H1 (cell line): ENCODE data around the gene HTATIP2. TPM values are rescaled to one million over a fixed set of nuclear protein-coding genes. Genes with fewer than 3 reads are reported as not detected.

Experiments
- CTCF ChIA-PET: fragments of 300-600 bp; sonication (Branson Sonifier 250); formaldehyde crosslinking; loops from one replicate; lab custom pipeline; 2021; ENCODE audit not compliant: partially characterized antibody; lab: Charles Lee
- POLR2A ChIA-PET: fragments of 300-600 bp; sonication (Branson Sonifier 250); formaldehyde crosslinking; loops from one replicate; lab custom pipeline; 2021; ENCODE audit warnings: inconsistent platforms; ENCODE audit not compliant: partially characterized antibody; lab: Charles Lee
- DNase-seq, 2 experiments: peaks; one replicate each; pipeline versions ENCODE4 v3.0.0 to v3.0.0-alpha.2; 2010 to 2022; ENCODE audit warnings: low spot score in 2 of 2, low read depth in 1 of 2, mixed read lengths in 1 of 2
- FAIRE-seq: peaks from 2 replicates; lab custom pipeline; 2011; peaks lifted over from hg19 to GRCh38; lab: Jason Lieb, UNC
- H2AFZ ChIP-seq: 2 replicates; pipeline ENCODE4 v1.8.1; 2012; ENCODE audit warnings: low read length, inconsistent platforms
- H2AK5ac ChIP-seq: 2 replicates; pipeline ENCODE4 v1.6.1; 2013; ENCODE audit warnings: low read depth, low read length
- H2BK120ac ChIP-seq: replicated peaks from 2 replicates; pipeline ENCODE3; 2013; ENCODE audit warnings: low read depth, low read length, inconsistent platforms
- H2BK12ac ChIP-seq: 2 replicates; pipeline ENCODE4 v1.6.1; 2013; ENCODE audit warnings: low read depth, low read length
- H2BK15ac ChIP-seq: 2 replicates; pipeline ENCODE4 v1.6.1; 2013; ENCODE audit warnings: low read length
- H2BK20ac ChIP-seq: 2 replicates; pipeline ENCODE4 v1.6.1; 2013; ENCODE audit warnings: low read length
- H2BK5ac ChIP-seq: 2 replicates; pipeline ENCODE4 v1.6.1; 2013; ENCODE audit warnings: low read depth, low read length
- H3K14ac ChIP-seq: 2 replicates; pipeline ENCODE4 v1.6.1; 2013; ENCODE audit warnings: inconsistent platforms; ENCODE audit not compliant: insufficient read length
- H3K18ac ChIP-seq: 2 replicates; pipeline ENCODE4 v1.6.1; 2013; ENCODE audit warnings: low read length; ENCODE audit errors: extremely low read depth
- H3K23ac ChIP-seq: 2 replicates; pipeline ENCODE4 v1.6.1; 2013; ENCODE audit warnings: inconsistent platforms; ENCODE audit not compliant: insufficient read length
- H3K23me2 ChIP-seq: 2 replicates; pipeline ENCODE4 v1.6.1; 2013; ENCODE audit warnings: low read depth, low read length
- H3K27ac ChIP-seq: 2 replicates; pipeline ENCODE4 v1.6.1; 2011; ENCODE audit warnings: low read depth, low read length, inconsistent platforms
- H3K27me3 ChIP-seq, 4 experiments: replicated peaks in 1 of 4; 1 replicate in 1 of 4; 2 replicates in 3 of 4; pipeline versions ENCODE4 v1.6.1 to v1.8.1; 2011 to 2013; ENCODE audit warnings: low read length in 3 of 4, mild to moderate bottlenecking in 3 of 4, inconsistent platforms in 2 of 4, mixed read lengths in 2 of 4, moderate library complexity in 1 of 4; ENCODE audit not compliant: control insufficient read depth in 3 of 4, insufficient read depth in 3 of 4; ENCODE audit errors: extremely low read depth in 1 of 4
- H3K36me3 ChIP-seq, 4 experiments: 2 replicates each; pipeline versions ENCODE4 v1.6.1 to v1.8.1; 2011 to 2013; ENCODE audit warnings: mild to moderate bottlenecking in 4 of 4, low read length in 3 of 4, moderate library complexity in 2 of 4, control low read depth in 1 of 4, inconsistent platforms in 1 of 4; ENCODE audit not compliant: insufficient read depth in 4 of 4, control insufficient read depth in 2 of 4
- H3K4ac ChIP-seq: replicated peaks from 2 replicates; pipeline ENCODE3; 2013; ENCODE audit warnings: low read length, low read depth, mixed read lengths, inconsistent platforms; ENCODE audit not compliant: insufficient read length
- H3K4me1 ChIP-seq, 4 experiments: replicated peaks in 1 of 4; 1 replicate in 1 of 4; 2 replicates in 3 of 4; pipeline versions ENCODE4 v1.6.1 to v1.8.1; 2011 to 2013; ENCODE audit warnings: low read length in 3 of 4, inconsistent platforms in 2 of 4, mixed read lengths in 1 of 4; ENCODE audit not compliant: insufficient read depth in 4 of 4, control insufficient read depth in 3 of 4
- H3K4me2 ChIP-seq, 2 experiments: 2 replicates each; pipeline versions ENCODE4 v1.6.1 to v1.8.1; 2011 to 2013; ENCODE audit warnings: low read depth in 2 of 2, low read length in 2 of 2, control low read depth in 1 of 2, inconsistent platforms in 1 of 2, mild to moderate bottlenecking in 1 of 2; ENCODE audit not compliant: insufficient read depth in 1 of 2
- H3K4me3 ChIP-seq, 4 experiments: fragments of 200-600, 300-600 bp in 1 of 4; sonication (generic), shearing (Covaris generic), sonication (Bioruptor Twin) in 1 of 4; 2 replicates each; pipeline versions ENCODE4 v1.5.1 to v1.8.1; 2011 to 2016; ENCODE audit warnings: low read length in 4 of 4, low read depth in 3 of 4, control low read depth in 2 of 4, inconsistent platforms in 2 of 4, mild to moderate bottlenecking in 2 of 4, mixed read lengths in 1 of 4, moderate library complexity in 1 of 4; ENCODE audit not compliant: insufficient read depth in 2 of 4; ENCODE audit errors: extremely low read depth in 1 of 4
- H3K56ac ChIP-seq: replicated peaks from 2 replicates; pipeline ENCODE3; 2013; ENCODE audit warnings: low read depth, mild to moderate bottlenecking, mixed read lengths, low read length, inconsistent platforms; ENCODE audit not compliant: insufficient read length
- H3K79me1 ChIP-seq: 2 replicates; pipeline ENCODE4 v1.6.1; 2013; ENCODE audit warnings: low read depth, low read length, control low read depth
- H3K79me2 ChIP-seq, 2 experiments: 2 replicates each; pipeline versions ENCODE4 v1.6.1 to v1.8.1; 2012 to 2013; ENCODE audit warnings: low read length in 2 of 2, mild to moderate bottlenecking in 2 of 2, inconsistent platforms in 1 of 2; ENCODE audit not compliant: insufficient read depth in 2 of 2, control insufficient read depth in 1 of 2
- H3K9ac ChIP-seq, 4 experiments: replicated peaks in 1 of 4; 1 replicate in 1 of 4; 2 replicates in 3 of 4; pipeline versions ENCODE4 v1.6.1 to v1.8.1; 2011 to 2013; ENCODE audit warnings: low read depth in 3 of 4, low read length in 3 of 4, control low read depth in 2 of 4, mild to moderate bottlenecking in 2 of 4, moderate library complexity in 2 of 4, inconsistent platforms in 1 of 4; ENCODE audit errors: extremely low read depth in 1 of 4
- H3K9me3 ChIP-seq, 2 experiments: 2 replicates each; pipeline versions ENCODE4 v1.6.1 to v1.8.1; 2012 to 2013; ENCODE audit warnings: mild to moderate bottlenecking in 2 of 2, moderate library complexity in 2 of 2, control low read depth in 1 of 2, inconsistent platforms in 1 of 2, low read depth in 1 of 2, low read length in 1 of 2, mixed read lengths in 1 of 2; ENCODE audit not compliant: insufficient read depth in 2 of 2
- H4K20me1 ChIP-seq, 2 experiments: replicated peaks in 1 of 2; 2 replicates each; pipeline versions ENCODE3 to v1.8.1; 2011 to 2013; ENCODE audit warnings: inconsistent platforms in 2 of 2, low read length in 2 of 2, mild to moderate bottlenecking in 1 of 2; ENCODE audit not compliant: insufficient read depth in 2 of 2, control insufficient read depth in 1 of 2
- H4K5ac ChIP-seq: 2 replicates; pipeline ENCODE4 v1.6.1; 2013; ENCODE audit warnings: low read length, low read depth, mixed read lengths, inconsistent platforms; ENCODE audit not compliant: insufficient read length
- H4K8ac ChIP-seq: 2 replicates; pipeline ENCODE4 v1.8.0; 2013; ENCODE audit warnings: mild to moderate bottlenecking, moderate library complexity, low read length, inconsistent platforms; ENCODE audit not compliant: insufficient read depth; ENCODE audit errors: extremely low read depth
- H4K91ac ChIP-seq: replicated peaks from 2 replicates; pipeline ENCODE3; 2013; ENCODE audit warnings: low read length, mixed read lengths, inconsistent platforms; ENCODE audit not compliant: insufficient read length
- BRCA1 ChIP-seq: IDR thresholded peaks from 2 replicates; pipeline ENCODE4 v1.6.1; 2012; ENCODE audit warnings: low read depth, low read length, improper control_type of control experiment
- CHD1 ChIP-seq: IDR thresholded peaks from 2 replicates; pipeline ENCODE4 v1.6.1; 2012; ENCODE audit warnings: low read depth, low read length, improper control_type of control experiment
- CREB1 ChIP-seq: IDR thresholded peaks from 2 replicates; pipeline ENCODE4 v1.6.1; 2012; ENCODE audit warnings: inconsistent platforms
- HDAC6 ChIP-seq: IDR thresholded peaks from one replicate; pipeline ENCODE4 v1.7.1; 2012; ENCODE audit warnings: low read depth, mild to moderate bottlenecking, inconsistent platforms, low read length, moderate library complexity
- MAFK ChIP-seq: IDR thresholded peaks from 2 replicates; pipeline ENCODE4 v1.6.1; 2012; ENCODE audit warnings: low read depth, mild to moderate bottlenecking, improper control_type of control experiment, low read length
- MAX ChIP-seq: IDR thresholded peaks from 2 replicates; pipeline ENCODE4 v1.6.1; 2012; ENCODE audit warnings: inconsistent platforms
- SAP30 ChIP-seq: fragments of 300-600 bp; sonication (generic); IDR thresholded peaks from 2 replicates; pipeline ENCODE4 v1.7.1; 2012; ENCODE audit warnings: low read length, moderate library complexity, mild to moderate bottlenecking, inconsistent platforms; ENCODE audit not compliant: insufficient read depth, insufficient replicate concordance
- SIX5 ChIP-seq: IDR thresholded peaks from 2 replicates; pipeline ENCODE4 v1.6.1; 2011; ENCODE audit warnings: mild to moderate bottlenecking, low read depth, low read length
- SP4 ChIP-seq: IDR thresholded peaks from 2 replicates; pipeline ENCODE4 v1.6.1; 2012; ENCODE audit warnings: low read length, inconsistent platforms
- SUZ12 ChIP-seq: fragments of 200-600 bp; sonication (generic); IDR thresholded peaks from 2 replicates; pipeline ENCODE4 v1.6.1; 2012; ENCODE audit warnings: mild to moderate bottlenecking, inconsistent platforms, low read length, moderate library complexity, mixed read lengths
- TBP ChIP-seq: IDR thresholded peaks from 2 replicates; pipeline ENCODE4 v1.6.1; 2011; ENCODE audit warnings: low read depth, low read length, improper control_type of control experiment
- TEAD4 ChIP-seq: IDR thresholded peaks from 2 replicates; pipeline ENCODE4 v1.6.1; 2012; ENCODE audit warnings: low read depth, low read length, inconsistent platforms, mixed read lengths
- WGBS, 2 experiments: shearing (Covaris generic) in 1 of 2; methylation state at CpG; one replicate each; pipeline versions ENCODE4 v1.1.6 to v1.1.7; 2013 to 2015; ENCODE audit warnings: low lambda C conversion rate in 2 of 2, mixed read lengths in 2 of 2, inconsistent platforms in 1 of 2, low coverage in 1 of 2, missing lambda C conversion rate in 1 of 2; ENCODE audit not compliant: insufficient replicate concordance in 2 of 2, insufficient coverage in 1 of 2, insufficient read length in 1 of 2; ENCODE audit errors: extremely low coverage in 1 of 2, missing lambda C conversion rate in 1 of 2; 5-methylcytosine and 5-hydroxymethylcytosine counted together
- polyA plus RNA-seq, 7 experiments: library from polyadenylated mRNA; depleted of rRNA in 3 of 7; stranded (reverse) in 5 of 7; unstranded in 2 of 7; fragments of >200 nt in 5 of 7; fragments of 200-250 nt in 2 of 7; gene quantifications; 1 replicate in 5 of 7; 2 replicates in 1 of 7; 4 replicates in 1 of 7; pipeline versions ENCODE4 v1.2.1 to v1.2.3, GENCODE V29; 2011 to 2013; ENCODE audit warnings: missing spikeins in 2 of 7, mixed read lengths in 2 of 7
- total RNA-seq: library from RNA; stranded (reverse); fragmentation: NEBNext Ultra II Directional; extraction: Animal tissue kit (Norgen Biotek cat#: 25700); gene quantifications from 2 replicates; pipeline ENCODE4 v1.2.1, GENCODE V29; 2021
- TF ChIP-seq, protein P1 (sequence below): IDR thresholded peaks from 2 replicates; pipeline ENCODE4 v1.6.1; 2012; ENCODE audit warnings: inconsistent platforms
- TF ChIP-seq, protein P2 (sequence below): IDR thresholded peaks from 2 replicates; pipeline ENCODE4 v1.6.1; 2011; ENCODE audit warnings: low read depth, mild to moderate bottlenecking, low read length; ENCODE audit not compliant: insufficient read depth

Gene HTATIP2
- total and polyA plus RNA-seq, 2 of the 8 experiments (the other 6 are each of a cell fraction or from before 2014, with no cell fraction given) = 22.6 to 33.1 TPM

DNA sequence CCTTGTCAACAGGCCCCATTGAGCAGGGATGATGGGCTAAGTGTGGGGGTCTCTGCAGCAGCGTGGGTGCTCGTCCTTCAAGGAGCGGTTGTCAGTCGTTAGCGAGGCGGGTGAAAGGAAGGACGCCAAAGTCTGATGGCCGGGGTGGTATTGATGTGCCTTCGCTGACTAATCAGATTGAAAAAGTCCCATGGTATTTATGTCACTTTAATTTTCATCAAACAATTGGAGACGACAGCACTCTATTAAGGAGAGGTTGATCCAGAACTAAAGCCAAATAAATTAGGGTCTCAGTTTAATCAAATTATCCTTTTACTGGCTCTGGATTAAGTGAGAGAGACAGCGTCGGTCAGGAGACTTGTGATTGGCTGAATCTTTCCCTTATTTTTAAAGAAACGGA lies 9.6 kb downstream of the HTATIP2 start:
- POLR2A ChIA-PET = no interaction called here
- Histone ChIP-seq H3K9me3 (no peaks in the 10 kb centered on the region), H2AK5ac (no peak overlapping the region), H2BK120ac (no peak overlapping the region), H2BK20ac (no peak overlapping the region), H3K56ac (no peak overlapping the region), H3K9ac (no peak overlapping the region), H2AFZ (no peak overlapping the region), H2BK15ac (no peak overlapping the region), H3K4me2 (no peak overlapping the region), H3K79me1 (no peaks in the 10 kb centered on the region), H4K8ac (no peak overlapping the region), H3K18ac (no peak overlapping the region), H4K5ac (no peak overlapping the region), H4K20me1 (no peaks in the 10 kb centered on the region), H3K4me1 (peaks cover 0 to 5% (median 3%) of the 10 kb centered on the region in 4 experiments; a peak in 2 of 7 replicates), H2BK12ac (no peak overlapping the region), H3K79me2 (no peaks in the 10 kb centered on the region), H3K23me2 (no peaks in the 10 kb centered on the region), H3K27ac (no peak overlapping the region), H3K23ac (no peak overlapping the region), H3K4ac (no peak overlapping the region), H4K91ac (no peak overlapping the region), H3K4me3 (no peak overlapping the region), H3K27me3 (no peaks in the 10 kb centered on the region), H3K36me3 (peaks cover 0 to 3% (median 0%) of the 10 kb centered on the region in 4 experiments; a peak in 1 of 8 replicates), H2BK5ac (no peak overlapping the region), H3K14ac (no peak overlapping the region)
- 92% methylated on average over 13 of the region's 13 CpGs; no CpG with 5 or more reads in 1 of the 2 experiments for WGBS, 2 experiments
- FAIRE-seq (no peak), DNase-seq (no peak)
- CTCF ChIA-PET = interaction anchor here (0.8 to 2.1 kb wide), 4 partner anchors 9 to 245 kb away, joined by 4 to 5 read pairs (median 4); partner anchors contain the start of gene HTATIP2
- TF ChIP-seq TEAD4 (no peak), SP4 (no peak), CREB1 (no peak), CHD1 (no peak), MAFK (no peak), TBP (no peak), BRCA1 (no peak), SUZ12 (no peak), SIX5 (no peak), SAP30 (no peak), HDAC6 (no peak), MAX (no peak)
- TF ChIP-seq, protein P1, sequence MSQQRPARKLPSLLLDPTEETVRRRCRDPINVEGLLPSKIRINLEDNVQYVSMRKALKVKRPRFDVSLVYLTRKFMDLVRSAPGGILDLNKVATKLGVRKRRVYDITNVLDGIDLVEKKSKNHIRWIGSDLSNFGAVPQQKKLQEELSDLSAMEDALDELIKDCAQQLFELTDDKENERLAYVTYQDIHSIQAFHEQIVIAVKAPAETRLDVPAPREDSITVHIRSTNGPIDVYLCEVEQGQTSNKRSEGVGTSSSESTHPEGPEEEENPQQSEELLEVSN = no peak
- TF ChIP-seq, protein P2, sequence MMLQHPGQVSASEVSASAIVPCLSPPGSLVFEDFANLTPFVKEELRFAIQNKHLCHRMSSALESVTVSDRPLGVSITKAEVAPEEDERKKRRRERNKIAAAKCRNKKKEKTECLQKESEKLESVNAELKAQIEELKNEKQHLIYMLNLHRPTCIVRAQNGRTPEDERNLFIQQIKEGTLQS = no peak
